Activated gamma-delta T cell treated with anti-CD3 and anti-CD28 coated beads, Interleukin-2, amount 50 U/mL, for 16 hours (primary cell): Measurements from ENCODE around the gene EML4.
"Not testable (repeated sequence)": the region's sequence is repeated elsewhere in the genome, so short reads cannot be mapped to it uniquely, and the experiment has no call there.

Source experiments
- DNase-seq: peaks from one replicate; pipeline ENCODE4 v3.0.0-alpha.2; 2020; ENCODE audit warnings: low read depth

EML4 gene

DNA sequence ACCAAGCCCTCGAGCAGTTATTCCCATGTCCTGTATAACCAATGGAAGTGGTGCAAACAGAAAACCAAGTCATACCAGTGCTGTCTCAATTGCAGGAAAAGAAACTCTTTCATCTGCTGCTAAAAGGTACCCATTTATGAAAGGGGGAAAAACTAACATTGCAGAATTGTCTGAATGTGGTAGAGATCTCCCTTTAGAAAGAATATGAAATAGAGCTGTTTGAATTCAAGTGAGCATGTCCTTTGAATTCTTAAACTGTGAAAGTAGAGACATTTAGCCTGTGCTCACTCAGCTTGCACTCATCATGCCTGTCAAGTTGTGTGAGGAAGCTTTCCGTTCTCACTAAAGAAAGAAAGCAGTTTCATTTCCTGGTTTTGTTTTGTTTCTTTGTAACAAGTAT, 87.4 kb downstream of the EML4 start:
- DNase-seq: no peak

DNA sequence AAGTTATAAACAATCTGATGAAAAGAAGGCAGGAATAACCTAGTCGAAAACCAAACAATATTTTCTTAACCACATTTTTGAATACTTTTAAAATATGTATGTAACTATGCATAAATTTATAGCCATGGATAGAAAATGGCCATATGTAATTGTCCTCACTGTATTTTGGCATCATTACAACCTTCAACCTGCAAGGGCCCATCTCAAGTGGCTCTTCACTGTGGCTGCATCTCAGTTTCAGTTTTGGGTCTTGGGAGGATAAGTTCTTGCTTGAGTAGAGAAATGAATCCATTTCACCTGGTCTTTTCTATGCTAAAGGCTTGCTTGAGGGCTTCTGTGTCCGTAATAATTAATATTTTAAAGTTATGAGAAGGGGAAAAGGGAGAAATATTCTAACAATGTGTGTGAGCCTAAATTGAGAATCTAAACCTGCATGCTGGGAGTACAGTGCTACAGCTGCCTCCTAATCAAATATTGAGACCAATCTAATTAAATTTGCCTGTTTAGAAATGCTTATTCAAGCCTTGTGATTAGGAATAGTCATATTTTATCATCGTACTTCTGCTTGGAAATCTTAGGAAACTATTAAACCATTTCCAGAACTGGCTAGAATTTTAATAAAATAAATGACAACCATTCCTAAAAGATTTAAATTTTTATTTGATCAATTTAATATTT, 92.5 kb downstream of the EML4 start:
- DNase-seq: no peak

GRCh38 chr2:42266236-42266635, 97.1 kb downstream of the EML4 start:
- DNase-seq: no peak

GRCh38 chr2:42267530-42267929, 98.4 kb downstream of the EML4 start:
- no peak for DNase-seq

DNA sequence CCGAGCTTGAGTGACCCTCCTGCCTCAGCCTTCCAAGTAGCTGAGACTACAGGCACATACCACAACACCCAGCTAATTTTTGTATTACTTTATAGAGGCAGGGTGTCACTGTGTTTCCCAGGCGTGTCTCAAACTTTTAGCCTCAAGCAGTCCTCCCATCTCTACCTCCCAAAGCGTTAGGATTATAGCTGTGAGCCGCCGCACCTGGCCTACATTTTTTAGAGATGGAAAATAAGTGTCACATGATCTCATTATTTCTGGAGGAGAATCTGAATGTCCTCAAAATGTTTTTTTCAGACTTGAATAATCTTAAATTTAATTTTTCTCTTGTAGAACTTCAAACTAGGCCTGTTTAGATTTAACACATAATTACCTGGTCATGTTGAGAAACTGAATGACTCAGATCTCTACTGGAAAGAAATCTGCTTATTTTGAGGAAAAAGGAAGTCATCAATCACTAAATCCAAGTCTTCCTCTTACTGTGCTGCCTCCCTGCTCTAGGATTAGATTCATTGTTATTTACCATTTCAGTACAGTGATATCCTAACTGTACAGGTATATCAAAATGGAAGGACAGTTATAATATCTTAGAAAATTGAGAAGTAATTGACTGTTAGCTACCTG, 99.5 kb downstream of the EML4 start:
- no peak for DNase-seq

DNA sequence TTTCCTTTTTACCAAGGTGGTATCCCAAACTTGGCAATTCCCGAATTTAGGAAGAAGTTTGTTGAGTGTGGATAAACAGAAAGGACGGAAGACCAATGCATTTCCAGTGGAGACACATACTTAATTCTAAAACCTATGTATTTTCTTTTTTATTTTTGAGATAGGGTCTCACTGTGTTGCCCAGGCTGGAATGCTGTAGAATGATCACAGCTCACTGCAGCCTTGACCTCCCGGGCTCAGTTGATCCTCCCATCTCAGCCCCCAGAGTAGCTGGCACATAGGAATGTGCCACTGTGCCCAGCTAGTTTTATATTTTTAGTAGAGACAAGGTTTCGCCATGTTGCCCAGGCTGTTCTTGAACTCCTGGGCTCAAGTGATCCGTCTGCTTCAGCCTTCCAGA, 101.6 kb downstream of the EML4 start:
- no peak for DNase-seq

DNA sequence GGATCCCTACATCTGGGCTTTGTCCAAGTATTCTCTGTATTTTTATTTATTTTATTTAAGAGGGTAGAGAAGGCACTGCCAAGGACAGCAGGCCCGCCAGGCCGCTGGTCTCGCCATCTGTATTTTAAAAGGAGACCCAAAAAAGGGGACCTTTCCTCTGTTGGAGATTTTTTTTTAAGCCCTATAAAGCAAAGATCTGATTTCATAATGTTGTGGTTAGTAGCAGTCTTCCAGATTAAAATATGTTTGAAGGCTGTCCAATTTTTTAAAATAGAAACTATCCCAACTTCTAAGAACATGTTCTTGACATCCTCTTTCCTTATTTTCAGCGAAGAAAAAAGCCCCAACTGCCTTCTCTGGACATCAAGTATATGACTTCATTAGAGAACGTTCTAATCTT, 102.1 kb downstream of the EML4 start:
- not testable (repeated sequence) for DNase-seq

DNA sequence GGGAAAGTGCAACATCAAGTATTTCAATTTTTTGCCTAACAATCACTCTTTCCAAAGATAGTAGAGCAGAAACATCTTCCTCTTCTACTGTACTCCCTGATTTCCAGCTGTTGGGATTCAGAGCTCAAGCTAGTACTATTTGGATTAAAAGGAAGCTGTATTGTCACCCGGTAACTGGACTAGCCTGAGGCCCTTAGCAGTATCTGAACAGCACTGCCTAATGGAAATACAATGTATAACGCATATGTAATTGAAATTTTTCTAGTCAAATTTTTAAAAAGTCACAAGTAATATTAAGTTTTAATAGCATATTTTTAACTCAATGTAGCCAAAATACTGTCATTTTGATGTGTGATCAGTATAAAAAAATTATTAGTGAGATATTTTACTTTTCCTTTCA, 105.7 kb downstream of the EML4 start:
- DNase-seq: no peak

GRCh38 chr2:42281416-42282081, 112.4 kb downstream of the EML4 start:
- DNase-seq: no peak

DNA sequence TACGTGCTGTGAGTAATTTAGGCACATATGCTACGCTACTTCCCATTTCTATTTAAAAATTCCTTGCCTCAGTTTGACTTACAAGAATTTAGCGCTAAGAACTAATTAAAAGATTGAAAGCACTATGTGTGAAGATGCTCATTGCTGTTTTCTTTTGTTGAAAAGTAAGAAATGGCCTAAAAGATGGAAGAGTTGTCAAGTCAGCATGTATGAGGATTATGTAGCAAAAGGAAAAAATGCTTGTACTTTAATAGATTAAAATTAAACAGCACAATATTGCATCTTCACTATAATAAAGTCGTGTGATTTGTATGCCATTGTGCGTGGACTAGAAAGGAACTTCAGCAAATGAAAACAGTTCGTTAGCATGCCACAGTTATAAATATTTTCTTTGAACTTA, 114.9 kb downstream of the EML4 start:
- DNase-seq: no peak

- DNase-seq: no peak
These were observed 117.3 kb downstream of the EML4 start for GRCh38 chr2:42286268-42286946.

GRCh38 chr2:42288811-42289210, 119.7 kb downstream of the EML4 start:
- no peak for DNase-seq

GRCh38 chr2:42289222-42289621, 120.1 kb downstream of the EML4 start:
- no peak for DNase-seq

GRCh38 chr2:42290005-42290404, 120.9 kb downstream of the EML4 start:
- DNase-seq: no peak

GRCh38 chr2:42293019-42293418, 123.9 kb downstream of the EML4 start:
- no peak for DNase-seq

GRCh38 chr2:42296226-42296625, 127.1 kb downstream of the EML4 start:
- no peak for DNase-seq

- no peak for DNase-seq
These were observed 128.3 kb downstream of the EML4 start for GRCh38 chr2:42297322-42297936.

DNA sequence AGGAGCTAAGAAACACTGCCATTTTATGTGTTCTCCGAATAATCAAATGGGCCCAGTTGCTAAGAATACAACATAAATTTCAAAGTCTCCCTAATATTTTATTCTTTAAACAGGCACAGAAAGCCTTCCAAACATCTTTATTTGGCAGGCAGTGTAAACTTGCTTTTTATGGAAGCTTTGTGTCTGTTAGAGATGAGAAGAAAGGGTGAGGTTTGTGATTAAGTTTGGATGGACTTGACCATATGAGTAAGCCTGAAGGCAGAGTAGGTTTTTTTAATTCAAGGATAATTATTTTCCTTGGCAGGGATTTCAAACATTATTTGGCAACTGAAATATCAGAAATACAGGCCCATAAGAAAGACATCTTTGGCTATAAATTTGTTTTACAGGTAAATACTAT, 129.0 kb downstream of the EML4 start:
- DNase-seq: no peak

DNA sequence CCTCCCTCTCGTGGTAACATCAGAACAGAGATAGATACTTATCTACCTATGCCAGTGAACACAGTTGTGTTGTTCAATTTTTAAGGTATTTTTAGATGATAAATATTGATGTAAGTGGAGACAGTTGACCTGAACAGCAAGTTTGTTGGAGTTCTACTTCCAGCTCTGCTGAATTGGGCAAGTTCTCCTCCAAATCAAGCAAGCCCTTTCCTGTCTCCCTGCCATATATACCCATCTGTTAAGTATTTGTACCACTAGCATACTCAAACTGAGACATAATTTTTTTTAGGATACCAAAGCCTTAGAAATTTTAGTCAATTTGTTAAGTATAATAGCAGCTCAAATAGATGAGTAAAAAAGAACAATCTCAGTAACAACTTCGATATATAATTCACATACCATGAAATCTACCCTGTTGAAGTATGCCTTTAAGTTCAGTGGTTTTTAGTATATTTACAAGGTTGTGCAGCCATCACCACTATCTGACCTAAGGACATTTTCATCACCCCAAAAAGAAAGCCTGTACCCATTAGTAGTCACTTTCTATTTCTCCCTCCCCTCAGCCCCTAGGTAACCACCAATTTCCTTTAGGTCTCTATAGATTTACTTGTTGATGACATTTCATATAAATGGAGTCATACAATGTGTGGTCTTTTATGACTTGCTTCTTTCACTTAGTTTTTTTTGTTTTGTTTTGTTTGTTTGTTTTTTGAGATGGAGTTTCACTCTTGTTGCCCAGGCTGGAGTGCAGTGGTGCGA, 130.0 kb downstream of the EML4 start:
- no peak for DNase-seq

DNA sequence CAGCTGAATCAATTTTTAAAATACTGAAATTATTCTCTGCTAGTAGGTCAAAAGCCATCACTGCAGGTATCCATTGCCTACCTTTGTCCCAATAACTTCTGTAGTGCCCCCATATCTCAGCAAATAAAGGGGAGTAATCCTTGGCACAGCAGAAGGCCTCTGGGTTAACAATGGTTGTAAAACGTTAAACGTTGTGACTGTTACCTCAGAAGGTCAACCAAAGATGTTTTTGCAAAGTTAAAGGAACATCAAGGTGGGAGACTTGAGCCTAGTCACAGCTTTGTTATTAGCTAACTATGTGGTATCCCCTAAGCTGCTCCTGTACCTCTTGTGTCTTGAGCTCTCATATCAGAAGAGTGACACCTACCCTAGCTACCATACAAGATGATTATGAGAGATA, 131.4 kb downstream of the EML4 start:
- no peak for DNase-seq

- no peak for DNase-seq
These were observed 134.1 kb downstream of the EML4 start for GRCh38 chr2:42303252-42303651.
